Type B pancreatic cell (in vitro differentiated cells): ENCODE data around the gene TSPAN4. TPM values are rescaled to one million over a fixed set of nuclear protein-coding genes. Genes with fewer than 3 reads are reported as not detected.

ENCODE experiments used
- DNase-seq: peaks from one replicate; pipeline ENCODE4 v3.0.0; 2021; ENCODE audit warnings: mixed read lengths; ENCODE audit not compliant: unreplicated experiment; ENCODE audit errors: extremely low spot score
- H3K27ac Mint-ChIP-seq: 2 replicates; pipeline ENCODE4 v1.8.0; 2021; ENCODE audit warnings: mild to moderate bottlenecking, mixed read lengths
- H3K27me3 Mint-ChIP-seq: 2 replicates; pipeline ENCODE4 v1.8.0; 2021; ENCODE audit warnings: mixed read lengths
- H3K36me3 Mint-ChIP-seq: 2 replicates; pipeline ENCODE4 v1.8.0; 2021; ENCODE audit warnings: mixed read lengths
- H3K4me1 Mint-ChIP-seq: one replicate; pipeline ENCODE4 v1.8.0; 2021; ENCODE audit warnings: mixed read lengths; ENCODE audit not compliant: unreplicated experiment
- H3K4me3 Mint-ChIP-seq: 2 replicates; pipeline ENCODE4 v1.8.0; 2021; ENCODE audit warnings: mild to moderate bottlenecking, mixed read lengths
- H3K9me3 Mint-ChIP-seq: 2 replicates; pipeline ENCODE4 v1.8.0; 2021; ENCODE audit warnings: mixed read lengths
- total RNA-seq: library from RNA; stranded (reverse); gene quantifications from 2 replicates; pipeline ENCODE4 v1.2.1, GENCODE V29; 2021; ENCODE audit warnings: low replicate concordance
- TF ChIP-seq, protein P1 (sequence below): fragments of 200-600 bp; sonication (generic); conservative IDR thresholded peaks from 2 replicates; pipeline ENCODE4 v1.5.0; 2021; ENCODE audit warnings: antibody characterized with exemption, mild to moderate bottlenecking

TSPAN4 gene
- total RNA-seq, 1 donor from 2014 or later = 43.2 TPM

DNA sequence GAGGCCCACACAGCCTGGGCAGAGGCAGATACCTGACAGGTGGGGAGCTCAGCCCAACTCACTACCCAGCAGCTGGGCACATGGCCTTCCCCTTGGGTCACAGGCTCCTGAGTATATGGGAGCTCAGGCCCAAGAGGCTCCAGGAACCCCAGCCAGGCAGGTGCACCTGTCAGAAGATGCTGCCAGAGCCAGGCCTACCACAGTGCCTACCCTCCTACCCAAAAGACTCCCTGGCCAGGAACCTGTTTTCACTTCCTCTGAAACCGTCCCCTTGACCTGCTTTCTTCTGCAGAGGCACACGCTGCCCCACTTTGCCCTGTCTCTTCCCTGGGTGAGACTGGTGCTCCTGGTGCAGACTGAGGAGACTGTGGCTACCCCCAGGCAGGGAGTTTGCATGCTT lies 65.0 kb downstream of the TSPAN4 start:
- Mint-ChIP-seq H3K27ac (no peak overlapping the region), H3K4me3 (peak overlapping the region; percentile 59), H3K36me3 (peaks cover 4% of the 10 kb centered on the region), H3K4me1 (peaks cover 11% of the 10 kb centered on the region), H3K27me3 (no peaks in the 10 kb centered on the region), H3K9me3 (no peaks in the 10 kb centered on the region)
- TF ChIP-seq, protein P1, sequence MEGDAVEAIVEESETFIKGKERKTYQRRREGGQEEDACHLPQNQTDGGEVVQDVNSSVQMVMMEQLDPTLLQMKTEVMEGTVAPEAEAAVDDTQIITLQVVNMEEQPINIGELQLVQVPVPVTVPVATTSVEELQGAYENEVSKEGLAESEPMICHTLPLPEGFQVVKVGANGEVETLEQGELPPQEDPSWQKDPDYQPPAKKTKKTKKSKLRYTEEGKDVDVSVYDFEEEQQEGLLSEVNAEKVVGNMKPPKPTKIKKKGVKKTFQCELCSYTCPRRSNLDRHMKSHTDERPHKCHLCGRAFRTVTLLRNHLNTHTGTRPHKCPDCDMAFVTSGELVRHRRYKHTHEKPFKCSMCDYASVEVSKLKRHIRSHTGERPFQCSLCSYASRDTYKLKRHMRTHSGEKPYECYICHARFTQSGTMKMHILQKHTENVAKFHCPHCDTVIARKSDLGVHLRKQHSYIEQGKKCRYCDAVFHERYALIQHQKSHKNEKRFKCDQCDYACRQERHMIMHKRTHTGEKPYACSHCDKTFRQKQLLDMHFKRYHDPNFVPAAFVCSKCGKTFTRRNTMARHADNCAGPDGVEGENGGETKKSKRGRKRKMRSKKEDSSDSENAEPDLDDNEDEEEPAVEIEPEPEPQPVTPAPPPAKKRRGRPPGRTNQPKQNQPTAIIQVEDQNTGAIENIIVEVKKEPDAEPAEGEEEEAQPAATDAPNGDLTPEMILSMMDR = no peak
- DNase-seq = no peak

DNA sequence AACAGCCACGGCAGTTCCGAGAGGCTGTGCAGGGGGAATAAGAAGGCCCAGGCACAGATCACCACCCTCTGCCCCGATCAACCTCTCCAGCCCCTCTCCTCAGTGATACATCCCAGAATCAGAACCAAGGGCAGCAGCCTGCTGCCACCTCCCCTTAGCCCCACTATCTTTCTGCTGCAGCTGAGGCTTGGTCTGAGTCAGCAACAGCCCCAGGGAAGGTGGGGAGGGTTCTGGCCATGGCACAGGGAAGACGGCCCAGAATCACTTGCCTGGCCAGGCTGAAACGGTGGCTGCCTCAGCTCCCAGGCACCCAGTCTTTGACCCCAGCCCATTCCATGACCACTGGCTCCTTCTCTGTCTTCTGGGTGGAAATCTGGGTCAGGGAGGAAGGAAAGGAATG lies 65.6 kb downstream of the TSPAN4 start:
- no peaks in the 10 kb centered on the region for H3K27me3 Mint-ChIP-seq
- TF ChIP-seq, protein P1 = no peak
- peak overlapping the region; percentile 59 for H3K4me3 Mint-ChIP-seq
- peaks cover 4% of the 10 kb centered on the region for H3K36me3 Mint-ChIP-seq
- no peaks in the 10 kb centered on the region for H3K9me3 Mint-ChIP-seq
- no peak for DNase-seq
- H3K4me1 Mint-ChIP-seq = peaks cover 11% of the 10 kb centered on the region
- H3K27ac Mint-ChIP-seq = no peak overlapping the region

DNA sequence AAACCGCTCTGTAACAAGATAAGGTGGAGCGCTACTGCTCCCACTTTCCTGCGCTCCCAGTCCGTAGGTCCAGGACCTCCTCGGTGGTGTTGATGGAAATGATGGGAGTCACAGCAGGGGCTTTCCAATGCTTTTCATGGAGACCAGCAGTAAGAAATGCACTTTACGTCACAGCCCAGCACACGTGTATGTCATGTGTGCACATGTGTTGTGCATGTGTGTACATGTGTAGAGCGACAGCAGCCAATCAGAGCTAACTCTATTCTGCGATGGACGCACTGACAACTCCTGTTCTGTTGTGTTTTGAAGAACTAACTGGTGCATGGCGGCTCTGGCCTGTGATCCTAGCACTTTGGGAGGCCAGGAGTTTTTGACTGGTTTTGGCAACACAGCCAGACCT lies 66.8 kb downstream of the TSPAN4 start:
- Mint-ChIP-seq H3K27ac (no peak overlapping the region), H3K36me3 (no peaks in the 10 kb centered on the region), H3K4me1 (peaks cover 11% of the 10 kb centered on the region), H3K27me3 (no peaks in the 10 kb centered on the region), H3K9me3 (no peaks in the 10 kb centered on the region), H3K4me3 (peak overlapping the region; percentile 91)
- TF ChIP-seq, protein P1 = no peak
- DNase-seq = no peak

DNA sequence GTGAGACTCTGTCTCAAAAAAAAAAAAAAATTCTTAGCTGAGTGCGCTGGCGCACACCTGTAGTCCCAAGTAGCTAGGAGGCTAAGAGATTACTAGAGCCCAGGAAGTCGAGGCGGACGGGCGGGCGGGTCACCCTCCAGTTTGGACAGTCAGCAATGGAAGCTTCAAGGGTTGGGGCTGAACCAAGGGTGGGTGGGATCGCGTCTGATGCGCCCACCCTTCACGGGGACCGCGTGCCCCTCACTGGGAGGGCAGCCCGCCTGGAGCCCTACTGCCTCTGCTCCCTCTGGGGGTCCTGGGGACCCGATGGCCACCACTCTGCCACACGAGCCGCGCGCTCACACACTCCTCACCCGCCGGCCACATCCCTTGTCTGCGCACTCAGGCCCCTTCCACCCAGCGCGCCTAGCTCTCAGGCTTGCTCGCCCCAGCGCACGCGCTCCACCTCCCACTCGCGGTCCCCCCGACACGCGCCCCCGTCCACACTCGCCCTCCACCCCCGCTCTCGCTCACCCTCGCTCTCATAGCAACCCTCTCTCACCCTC lies 67.5 kb downstream of the TSPAN4 start:
- DNase-seq = no peak
- TF ChIP-seq, protein P1 = no peak
- no peaks in the 10 kb centered on the region for H3K27me3 Mint-ChIP-seq
- H3K27ac Mint-ChIP-seq = no peak overlapping the region
- peaks cover 11% of the 10 kb centered on the region for H3K4me1 Mint-ChIP-seq
- no peaks in the 10 kb centered on the region for H3K36me3 Mint-ChIP-seq
- H3K9me3 Mint-ChIP-seq = no peaks in the 10 kb centered on the region
- H3K4me3 Mint-ChIP-seq = peak overlapping the region; percentile 91

DNA sequence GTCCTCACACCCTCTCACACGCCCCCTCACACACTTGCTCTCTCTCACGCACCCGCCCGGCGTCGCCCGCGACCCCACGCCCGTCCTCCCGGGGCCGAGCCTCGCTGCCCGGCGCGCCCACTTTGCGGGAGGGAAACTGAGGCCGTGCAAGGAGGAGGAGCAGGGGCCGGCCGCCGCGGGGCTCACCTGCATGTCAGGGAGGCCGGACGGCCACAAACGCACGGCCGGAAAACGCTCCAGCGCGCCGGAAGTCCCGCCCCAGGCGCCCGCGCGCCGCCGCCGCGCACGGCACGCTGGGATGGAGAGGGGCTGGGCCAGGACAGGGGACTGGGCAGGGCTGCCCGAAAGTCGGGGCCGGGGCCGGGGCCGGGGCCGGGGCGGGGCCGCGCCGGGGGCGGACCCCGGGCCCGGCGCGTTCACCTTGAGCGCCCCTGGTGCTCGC lies 68.0 kb downstream of the TSPAN4 start, which contains the start of gene CHID1:
Gene CHID1, minus strand, starts transcription at position 222 of the 442 bp plus-strand sequence. CDS start 5,994 bp downstream, outside the sequence.
- no peaks in the 10 kb centered on the region for H3K9me3 Mint-ChIP-seq
- peak within 1 kb of the TSS; percentile 93 for H3K4me3 Mint-ChIP-seq
- H3K4me1 Mint-ChIP-seq = peaks cover 11% of the 10 kb centered on the region
- H3K27me3 Mint-ChIP-seq = no peaks in the 10 kb centered on the region
- H3K27ac Mint-ChIP-seq = peak within 1 kb of the TSS; percentile 89
- peak; percentile 92 for DNase-seq
- no peaks in the 10 kb centered on the region for H3K36me3 Mint-ChIP-seq
- TF ChIP-seq, protein P1 = no peak
